Activated naive CD4-positive, alpha-beta T cell treated with Interleukin-2 at 50 U/mL for 16 hours (primary cell): ENCODE data around the gene C1orf50.
"Not testable (repeated sequence)": the region's sequence is repeated elsewhere in the genome, so short reads cannot be mapped to it uniquely, and the experiment has no call there.

Experiments
- DNase-seq: peaks from one replicate; pipeline ENCODE4 v3.0.0-alpha.2; 2020

C1orf50 gene

DNA sequence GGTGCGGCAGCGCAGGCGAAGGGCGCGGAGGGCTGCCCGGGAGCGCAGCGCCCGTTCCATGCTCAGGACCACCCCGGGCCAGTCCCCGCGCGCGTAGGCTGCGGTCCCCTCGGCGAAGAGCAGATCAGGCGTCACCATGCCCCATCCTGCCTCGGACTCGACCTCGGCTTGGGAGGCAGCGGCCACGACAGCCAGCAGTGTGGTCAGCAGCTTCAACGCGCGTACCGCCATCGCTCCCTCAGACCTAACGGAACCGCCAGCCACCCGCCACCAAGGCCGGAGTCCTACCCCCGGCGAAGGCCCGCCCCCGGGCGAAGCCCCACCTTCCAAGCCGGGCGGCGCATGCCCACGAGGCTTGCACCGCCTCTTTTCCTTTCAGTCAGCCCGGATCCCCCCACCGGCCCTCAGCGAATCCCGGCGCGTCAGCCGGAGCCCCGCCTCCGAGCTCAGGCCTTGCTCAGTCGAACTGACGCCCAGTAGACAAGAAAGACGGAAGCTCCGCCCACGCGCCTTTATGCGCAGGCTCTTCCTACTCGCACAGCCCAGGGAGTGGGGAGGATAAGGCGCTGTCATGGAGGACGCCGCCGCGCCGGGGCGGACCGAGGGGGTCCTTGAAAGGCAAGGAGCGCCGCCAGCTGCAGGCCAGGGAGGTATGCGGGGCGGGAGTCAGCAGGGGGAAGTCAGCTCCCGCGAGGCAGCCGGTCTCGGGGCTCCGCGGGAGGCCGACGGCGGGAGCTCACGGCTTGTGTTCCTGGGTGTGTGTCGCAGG is at the start of gene C1orf50, which contains the start of gene P3H1:
C1orf50 (plus strand) TSS at position 509 of the 769 bp plus-strand sequence; CDS start at position 572, 63 bp downstream.
P3H1 (minus strand) TSS at position 288 of the 769 bp plus-strand sequence; CDS start at position 231, 57 bp downstream.
- DNase-seq: peak; percentile 100

GRCh38 chr1:42720868-42721267 is 46.2 kb upstream of the C1orf50 start:
- no peak for DNase-seq

- DNase-seq: no peak
Observed at GRCh38 chr1:42721926-42722325, 45.1 kb upstream of the C1orf50 start.

DNA sequence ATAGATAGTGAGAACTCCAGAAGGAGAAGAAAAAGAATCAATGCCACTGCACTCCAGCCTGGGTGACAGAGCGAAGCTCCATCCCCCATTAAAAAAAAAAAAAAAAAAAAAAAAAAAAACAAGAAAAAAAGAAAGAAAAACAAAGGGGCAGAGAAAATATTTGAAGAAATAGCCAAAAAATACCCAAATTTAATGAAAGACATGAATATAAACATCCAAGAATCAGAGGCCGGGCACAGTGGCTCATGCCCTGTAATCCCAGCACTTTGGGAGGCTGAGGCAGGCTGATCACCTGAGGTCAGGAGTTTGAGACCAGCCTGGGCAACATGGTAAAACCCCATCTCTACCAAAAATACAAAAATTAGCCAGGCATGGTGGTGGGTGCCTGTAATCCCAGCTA is 44.6 kb upstream of the C1orf50 start:
- DNase-seq: not testable (repeated sequence)

DNA sequence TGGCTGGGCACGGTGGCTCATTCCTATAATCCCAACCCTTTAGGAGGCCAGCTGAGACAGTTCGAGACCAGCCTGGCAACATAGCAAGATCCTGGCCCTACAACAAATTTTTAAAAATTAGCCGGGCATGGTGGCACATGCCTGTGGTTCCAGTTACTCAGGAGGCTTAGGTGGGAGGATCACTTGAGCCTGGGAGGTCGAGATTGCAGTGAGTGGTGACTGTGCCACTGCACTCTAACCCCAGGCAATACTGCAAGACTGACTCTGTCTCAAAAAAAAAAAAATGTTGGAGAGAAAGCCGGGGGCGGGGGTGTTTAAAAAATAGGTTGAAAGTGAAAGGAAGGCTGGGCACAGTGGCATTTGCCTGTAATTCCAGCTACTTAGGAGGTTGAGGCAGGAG is 43.5 kb upstream of the C1orf50 start:
- no peak for DNase-seq

- not testable (repeated sequence) for DNase-seq
Observed at GRCh38 chr1:42725820-42726219, 41.2 kb upstream of the C1orf50 start.

- DNase-seq: no peak
Observed at GRCh38 chr1:42730002-42730401, 37.0 kb upstream of the C1orf50 start.

- DNase-seq: peak; percentile 53
Observed at GRCh38 chr1:42730988-42731387, 36.1 kb upstream of the C1orf50 start.

DNA sequence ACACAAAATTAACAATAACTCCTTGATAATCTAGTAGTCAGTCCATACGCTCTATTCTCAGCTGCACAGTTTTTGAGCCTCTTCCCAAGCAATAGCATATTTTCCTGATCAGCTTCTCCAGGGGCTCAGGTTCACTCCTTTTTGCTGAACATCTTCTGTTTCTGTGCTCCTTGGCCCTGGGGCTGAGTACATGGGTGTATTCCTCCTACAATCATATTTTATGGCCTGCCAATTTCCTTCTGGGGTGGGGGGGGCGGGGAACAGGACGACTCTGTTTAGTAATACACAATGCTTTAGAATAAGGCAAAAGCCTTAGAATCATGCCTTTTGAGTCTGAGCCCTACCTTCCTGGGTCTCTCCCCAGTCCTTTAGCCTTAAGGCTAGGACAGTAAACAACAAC is 35.5 kb upstream of the C1orf50 start:
- DNase-seq: no peak

- DNase-seq: no peak
Observed at GRCh38 chr1:42732126-42732680, 34.8 kb upstream of the C1orf50 start.

DNA sequence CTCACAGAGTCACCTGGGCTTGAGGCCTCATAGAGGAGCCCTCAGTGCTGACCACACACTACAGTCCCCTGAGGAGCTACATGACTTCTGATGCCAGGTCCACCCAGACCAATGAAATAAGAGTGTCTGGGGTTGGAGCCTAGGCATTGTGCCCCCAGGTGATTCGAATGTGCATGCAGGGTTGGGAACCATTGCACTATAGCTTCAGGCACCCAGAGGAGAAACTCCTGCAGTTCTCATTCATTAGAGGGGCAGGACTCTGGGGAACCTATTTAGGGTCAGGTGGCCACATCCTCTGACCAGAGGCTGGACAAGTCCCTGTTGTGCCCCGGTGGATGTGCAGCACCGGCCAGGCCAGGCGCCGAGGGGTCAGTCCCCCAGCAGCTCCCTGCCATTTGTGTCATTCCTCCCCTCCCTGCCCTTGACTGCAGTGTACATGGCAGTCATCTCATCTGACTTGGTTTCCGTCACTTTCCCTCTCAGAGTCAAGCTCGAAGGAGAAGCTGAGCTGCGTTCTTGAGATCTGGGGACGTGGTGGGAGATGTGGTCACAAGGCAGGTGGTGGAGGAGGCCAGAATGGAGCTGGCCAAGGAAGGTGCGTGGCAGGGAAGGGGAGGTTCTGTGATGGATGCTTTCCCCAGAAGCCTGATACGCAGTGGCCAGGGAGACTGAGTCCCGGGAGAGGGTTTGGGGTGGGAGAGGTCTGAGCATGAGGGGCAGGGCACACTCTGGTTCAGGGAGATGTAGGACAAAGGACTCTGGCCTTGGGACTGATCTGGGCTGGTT is 33.4 kb upstream of the C1orf50 start:
- no peak for DNase-seq

GRCh38 chr1:42734201-42735035 is 32.6 kb upstream of the C1orf50 start:
- DNase-seq: no peak

- no peak for DNase-seq
Observed at GRCh38 chr1:42735056-42735455, 32.0 kb upstream of the C1orf50 start.

- DNase-seq: no peak
Observed at GRCh38 chr1:42735477-42736105, 31.5 kb upstream of the C1orf50 start.

GRCh38 chr1:42736152-42736551 is 30.9 kb upstream of the C1orf50 start:
- no peak for DNase-seq

DNA sequence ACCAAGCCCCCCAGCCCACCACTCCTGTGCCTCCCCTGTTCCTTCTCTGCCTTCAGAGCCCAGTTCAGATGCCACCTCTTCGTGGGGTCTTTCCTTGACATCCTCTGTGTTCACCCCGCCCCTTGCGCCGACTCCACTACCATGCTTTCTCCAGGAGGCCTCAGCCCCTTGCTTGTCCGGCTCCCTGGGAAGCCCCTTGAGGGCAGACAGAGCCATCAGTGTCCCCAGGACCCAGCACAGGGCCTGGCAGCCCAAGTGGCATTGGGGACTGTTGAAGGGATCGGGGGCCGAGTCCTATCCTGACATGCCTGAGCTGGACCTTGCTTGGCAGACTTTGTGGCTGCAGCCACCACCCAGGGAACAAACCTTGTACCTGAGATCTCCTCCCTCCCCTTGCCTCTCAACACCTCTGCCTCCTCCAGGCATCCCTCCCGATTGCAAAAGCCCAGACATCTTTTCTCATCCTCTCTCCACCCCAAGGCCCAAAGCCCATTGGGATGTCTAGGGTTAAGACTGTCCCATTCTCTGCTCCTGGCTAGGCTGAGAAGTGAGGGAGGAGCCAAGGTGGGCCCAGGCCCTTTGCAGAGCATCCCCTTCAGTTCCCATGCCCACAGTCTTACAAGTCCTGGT is 30.4 kb upstream of the C1orf50 start:
- no peak for DNase-seq

DNA sequence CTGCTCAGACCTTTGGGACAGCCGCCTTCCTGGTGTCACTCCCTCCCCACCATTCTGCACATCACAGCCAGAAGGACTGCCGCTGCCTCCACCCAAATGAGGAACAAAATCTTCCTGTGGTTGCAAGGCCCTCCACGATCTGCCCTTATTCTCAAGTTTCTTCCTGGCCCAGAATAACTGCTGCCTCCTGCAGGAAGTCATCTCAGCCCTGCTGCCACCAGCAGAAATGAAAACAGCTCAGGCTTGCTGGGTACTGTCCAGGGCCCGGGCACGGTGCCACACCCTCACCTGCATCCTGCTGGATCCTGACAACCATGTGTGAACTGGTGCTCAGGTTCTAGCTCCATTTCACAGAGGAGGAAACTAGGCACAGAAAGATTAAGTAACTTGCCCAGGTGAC is 29.8 kb upstream of the C1orf50 start:
- DNase-seq: no peak

DNA sequence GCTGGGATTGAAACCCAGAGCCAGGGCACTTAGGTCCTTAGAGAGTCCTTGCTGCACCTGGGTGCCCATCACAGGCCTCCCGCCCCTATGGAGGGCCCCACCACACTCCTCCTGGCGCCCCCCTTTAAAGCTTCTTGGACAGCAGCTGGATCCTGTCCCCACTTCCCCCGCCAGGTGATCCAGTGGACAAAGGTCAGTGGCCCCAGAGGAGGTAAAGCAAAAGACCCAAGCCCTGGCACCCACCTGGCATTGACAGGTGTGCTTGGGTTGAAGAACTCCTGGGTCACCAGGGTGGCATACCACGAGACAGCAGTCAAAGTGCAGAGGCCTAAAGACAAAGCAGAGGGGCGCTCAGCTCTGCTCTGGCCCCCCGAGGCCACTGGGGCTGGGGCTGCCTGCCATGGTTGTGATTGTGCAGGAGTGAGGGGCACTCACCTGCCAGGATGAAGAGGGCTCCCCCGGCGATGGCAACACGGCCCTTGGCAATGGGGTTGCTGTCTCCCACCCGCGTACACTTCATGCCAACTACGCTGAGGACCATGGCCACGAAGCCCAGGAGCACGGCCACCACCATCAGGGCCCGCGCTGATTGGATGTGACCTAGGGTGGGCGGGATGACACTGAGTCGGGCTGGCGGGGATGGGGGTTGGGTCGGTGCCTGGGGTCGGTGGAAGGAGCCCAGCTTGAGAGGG is 28.9 kb upstream of the C1orf50 start:
- DNase-seq: no peak

DNA sequence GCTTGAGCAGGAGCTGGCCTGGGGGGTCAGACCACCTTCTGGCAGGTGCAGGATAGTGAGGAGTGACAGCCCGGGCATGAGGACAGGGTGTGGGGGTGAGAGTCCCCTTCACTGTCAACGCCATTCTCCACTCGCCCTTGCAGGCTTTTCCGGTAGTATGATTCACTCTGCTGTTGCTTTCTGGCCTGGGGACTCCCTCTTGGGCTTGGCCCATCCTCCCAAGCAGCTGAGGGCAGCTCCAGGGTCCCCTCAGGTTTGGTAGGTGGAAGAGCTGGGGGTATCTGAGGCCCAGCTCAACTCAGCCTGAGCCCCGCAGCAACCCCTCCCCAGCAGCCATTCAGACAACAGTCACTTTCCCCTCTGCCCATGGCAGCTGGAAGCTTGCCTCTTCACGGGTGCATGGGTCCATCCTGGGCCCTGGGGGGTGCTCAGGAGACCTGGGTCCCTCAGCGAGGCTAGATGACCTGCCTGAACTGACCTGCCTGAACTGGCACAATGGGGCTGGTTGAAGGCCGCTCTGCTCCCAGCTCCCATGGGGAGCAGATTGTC is 28.3 kb upstream of the C1orf50 start:
- no peak for DNase-seq

GRCh38 chr1:42739753-42740700 is 27.0 kb upstream of the C1orf50 start, which contains the start of gene CLDN19:
CLDN19 (minus strand) TSS chr1:42740236; CDS start chr1:42740063, 173 bp downstream.
- no peak for DNase-seq
